Frontal cortex (tissue), 4 donors: Measurements from ENCODE around the gene MAP3K3. TPM values are rescaled to one million over a fixed set of nuclear protein-coding genes. Genes with fewer than 3 reads are reported as not detected.
"Not testable (repeated sequence)": the region's sequence is repeated elsewhere in the genome, so short reads cannot be mapped to it uniquely, and the experiment has no call there.

Source experiments
- DNase-seq, 2 donors: peaks; one replicate each; pipeline ENCODE4 v3.0.0; 2012; ENCODE audit warnings: low spot score in 2 of 2
- FAIRE-seq: peaks from 2 replicates; lab custom pipeline; 2012; peaks lifted over from hg19 to GRCh38; lab: Jason Lieb, UNC
- total RNA-seq: library from RNA; depleted of rRNA; stranded (reverse); fragments of >200 nt; gene quantifications from one replicate; pipeline ENCODE4 v1.2.3, GENCODE V29; 2014
- donor health status: control.
- donor health status: control.
- donor health status: control.

The MAP3K3 gene
- total RNA-seq, 1 donor from 2014 or later: 17.1 TPM

DNA sequence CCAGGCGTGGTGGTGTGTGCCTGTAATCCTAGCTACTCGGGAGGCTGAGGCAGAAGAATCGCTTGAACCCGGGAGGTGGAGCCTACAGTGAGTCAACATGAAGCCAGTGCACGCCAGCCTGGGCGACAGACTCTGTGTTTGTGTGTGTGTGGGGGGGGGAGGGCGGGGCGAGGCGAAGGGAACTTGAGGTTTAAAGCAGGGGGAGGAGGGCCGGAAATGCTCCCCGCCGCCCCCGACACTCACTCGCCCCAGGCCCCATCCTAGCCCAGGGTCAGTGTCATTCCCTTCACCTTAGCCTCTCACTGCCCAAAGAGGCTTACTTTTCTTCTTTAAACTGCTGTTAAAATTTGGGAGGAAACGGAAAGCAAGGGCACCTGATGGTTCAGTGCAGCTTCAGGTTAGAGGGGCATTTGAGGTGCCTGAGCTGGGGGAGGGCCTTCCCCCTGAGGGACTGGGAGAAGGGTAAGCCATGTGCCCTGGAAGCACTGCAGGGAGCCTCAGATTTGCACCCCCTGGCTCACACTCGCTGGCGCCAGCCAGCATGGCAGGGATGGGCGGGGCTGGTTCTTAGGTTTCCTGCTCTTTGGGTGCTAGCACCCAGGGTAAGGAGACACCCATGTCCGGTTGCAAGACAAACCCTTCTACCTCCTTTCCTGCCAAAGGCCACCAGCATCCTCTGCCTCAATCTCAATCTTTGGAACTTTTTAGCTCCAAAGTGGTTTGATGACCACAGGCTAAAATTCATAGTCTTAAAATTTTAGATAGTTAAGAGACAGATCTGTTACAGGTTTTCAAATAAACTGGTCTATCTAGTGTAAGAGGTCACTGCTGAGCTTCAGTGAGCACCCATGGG lies 79.9 kb downstream of the MAP3K3 start:
- no peak for DNase-seq
- no peak for FAIRE-seq

DNA sequence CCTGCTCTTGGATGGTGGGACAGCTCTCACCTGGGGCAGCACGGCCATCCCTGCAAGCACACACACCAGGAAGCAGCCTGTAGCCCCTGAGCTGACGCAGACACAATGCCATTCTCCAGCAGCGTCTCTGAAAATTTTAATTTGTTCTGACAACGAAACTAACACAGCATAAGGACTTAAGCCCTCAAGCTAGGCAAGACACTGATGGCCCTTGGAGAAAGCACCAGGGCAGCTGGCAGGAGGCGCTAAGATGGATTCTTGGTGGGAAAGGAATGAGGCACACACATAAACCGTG lies 80.5 kb downstream of the MAP3K3 start:
- no peak for DNase-seq
- FAIRE-seq: no peak

DNA sequence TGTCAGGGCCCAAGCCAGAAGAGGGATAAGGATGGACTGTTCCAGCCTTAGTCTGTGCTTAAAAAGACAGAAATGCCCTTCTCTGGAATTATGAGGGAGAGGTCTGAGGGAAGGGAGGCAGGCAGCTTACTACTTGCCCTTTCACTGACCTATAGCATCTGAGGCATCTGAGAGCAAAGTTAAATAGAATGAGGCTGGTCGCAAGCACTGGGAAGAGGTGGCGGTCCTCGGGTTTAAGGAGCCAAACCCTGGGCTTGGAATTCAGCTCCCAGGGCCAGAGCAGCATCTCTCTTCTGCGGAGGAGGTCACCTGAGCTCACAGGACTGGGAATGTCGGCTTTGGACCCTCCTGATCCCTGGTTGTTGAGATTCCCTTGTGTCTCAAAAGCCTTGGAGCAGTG lies 80.8 kb downstream of the MAP3K3 start:
- DNase-seq: no peak
- no peak for FAIRE-seq

DNA sequence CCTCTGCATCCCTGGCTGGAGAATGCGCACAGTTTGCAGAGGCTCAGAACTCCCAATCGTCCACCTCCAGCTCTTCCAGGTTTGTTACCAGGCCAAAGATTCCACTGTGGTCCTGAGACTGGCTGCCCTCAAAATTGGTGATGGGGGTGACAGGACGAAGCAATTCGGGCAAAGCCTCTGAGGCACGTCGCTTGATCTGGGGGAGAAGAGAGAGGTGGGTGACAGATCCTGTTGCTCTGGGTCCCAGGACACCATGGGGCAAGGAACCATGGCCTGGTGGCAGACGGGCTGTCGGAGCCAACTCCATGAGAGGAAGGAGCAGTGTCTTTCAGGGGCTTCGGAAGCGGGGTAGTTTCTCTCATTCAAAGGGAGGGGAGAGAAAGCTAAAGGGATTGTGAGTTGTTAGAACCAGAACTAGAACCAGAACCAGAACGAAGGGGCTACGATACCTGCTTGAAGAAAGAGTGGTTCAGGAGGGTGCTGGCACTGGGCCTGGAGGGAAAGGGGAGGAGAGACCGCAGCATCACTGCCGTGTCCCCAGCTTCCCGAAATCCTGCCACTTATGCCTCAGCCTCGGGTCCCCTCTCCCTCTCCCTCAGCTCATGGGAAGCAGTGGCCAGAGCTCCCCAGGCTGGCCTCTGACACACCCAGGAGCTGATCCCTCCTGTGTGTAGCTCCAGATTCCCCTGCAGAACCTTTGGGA lies 81.5 kb downstream of the MAP3K3 start:
- FAIRE-seq (no peak), DNase-seq (no peak)

DNA sequence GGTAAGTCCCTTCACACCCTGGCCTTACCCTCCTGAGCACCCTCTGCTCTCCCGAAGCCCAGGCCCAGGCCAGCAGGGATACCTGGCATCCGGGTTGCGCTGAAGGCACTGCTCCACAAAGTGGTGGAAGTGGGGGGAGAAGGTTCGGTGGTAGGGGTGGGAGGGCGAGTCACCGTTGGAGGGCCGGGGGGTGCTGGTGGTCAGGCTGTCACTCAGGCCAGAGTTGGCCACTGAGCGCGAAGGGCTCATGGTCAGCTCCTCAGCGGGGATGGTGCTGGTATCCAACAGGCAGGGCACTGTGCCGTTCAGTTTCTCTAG lies 82.0 kb downstream of the MAP3K3 start:
- FAIRE-seq: no peak
- DNase-seq: no peak

DNA sequence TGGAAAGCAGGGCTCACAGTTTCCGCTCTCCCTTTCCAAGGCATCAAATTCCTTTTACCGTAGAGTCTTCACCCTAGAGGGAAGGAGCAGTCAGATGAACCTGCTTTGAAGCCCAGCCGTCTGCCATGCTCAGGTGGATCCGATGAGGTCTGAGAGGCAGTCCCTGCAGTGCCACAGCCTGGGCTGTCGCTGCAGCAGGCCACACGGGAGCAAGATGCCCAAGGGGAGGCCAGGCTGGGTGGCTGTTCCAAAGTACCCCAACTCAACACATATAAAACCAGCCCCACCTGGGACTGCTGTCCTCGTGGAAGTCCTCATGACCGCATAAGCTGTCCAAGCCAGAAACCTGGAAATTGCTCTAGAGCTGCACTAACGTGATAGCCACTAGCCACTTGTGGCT lies 82.6 kb downstream of the MAP3K3 start:
- FAIRE-seq (no peak), DNase-seq (no peak)

DNA sequence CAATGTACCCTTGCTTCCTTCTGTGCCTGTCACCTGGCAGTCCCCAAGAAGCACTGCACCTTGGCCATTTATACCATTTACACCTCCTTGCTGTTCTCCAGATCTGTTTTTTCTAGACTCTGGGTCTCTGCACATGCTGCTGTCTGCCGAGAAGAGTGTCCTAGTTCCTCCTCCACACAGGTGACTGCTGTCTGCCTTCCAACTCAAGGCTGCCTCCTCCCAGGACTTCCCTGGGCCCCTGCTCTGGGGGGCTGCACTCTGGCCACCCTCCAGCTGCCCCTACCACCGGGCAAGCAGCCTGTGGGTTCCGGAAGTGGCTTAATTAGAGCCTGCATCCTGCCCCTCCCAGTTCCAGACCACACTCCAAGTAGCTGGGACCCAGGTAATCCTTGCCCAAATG lies 83.4 kb downstream of the MAP3K3 start:
- DNase-seq (no peak), FAIRE-seq (no peak)

DNA sequence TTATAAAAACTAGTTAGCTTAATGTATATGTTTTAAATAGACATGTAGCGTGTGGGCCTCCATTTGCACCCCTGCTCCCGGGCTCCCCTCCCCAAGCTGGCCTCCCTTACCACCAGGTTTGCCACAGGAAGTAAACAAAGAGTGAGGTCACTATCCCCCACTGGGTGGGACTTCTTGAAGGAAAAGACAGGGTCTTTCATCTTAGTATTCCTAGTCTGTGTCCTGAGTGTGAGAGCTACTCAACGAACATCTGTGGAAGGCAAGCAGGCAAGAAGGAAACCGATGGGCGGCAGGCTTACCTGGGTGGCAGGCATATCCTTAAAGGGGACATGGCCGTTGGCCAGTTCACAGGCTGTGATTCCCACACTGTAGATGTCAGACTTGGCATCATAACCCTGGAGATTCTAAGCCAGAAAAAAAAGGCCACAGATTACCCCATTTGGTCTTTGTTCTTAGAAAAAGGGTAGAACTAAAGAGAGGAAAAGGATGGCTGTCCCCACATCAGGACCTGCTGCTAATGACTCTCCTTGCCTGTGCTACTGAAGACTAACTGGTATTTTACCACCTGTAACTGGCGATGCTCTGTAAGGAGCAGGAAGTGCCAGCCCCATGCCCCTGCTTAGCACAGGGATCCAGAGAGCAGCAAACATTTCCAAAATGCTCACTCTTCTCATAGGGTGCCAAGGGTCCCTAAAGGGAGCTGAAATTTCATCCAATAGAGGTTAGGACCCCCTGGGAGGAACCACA lies 84.3 kb downstream of the MAP3K3 start:
- DNase-seq (no peak), FAIRE-seq (no peak)

DNA sequence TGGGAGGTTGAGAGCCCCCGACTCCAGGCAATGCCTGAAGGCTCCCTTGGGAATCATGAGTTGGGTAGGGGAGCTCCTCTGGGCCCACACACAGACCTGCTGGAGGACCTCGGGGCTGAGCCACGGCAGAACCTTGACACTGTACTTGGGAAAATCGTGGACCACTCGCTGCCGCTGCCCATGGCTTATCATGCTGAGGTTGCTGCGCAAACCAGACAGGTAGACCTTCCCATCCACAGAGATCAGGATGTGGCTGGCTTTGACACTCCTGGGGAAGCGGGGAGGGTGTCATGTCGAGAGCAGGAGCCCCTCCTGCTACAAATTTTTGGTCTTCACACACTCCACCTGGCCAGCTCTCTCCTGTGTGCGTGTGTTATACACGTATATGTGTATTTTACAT lies 84.9 kb downstream of the MAP3K3 start:
- no peak for DNase-seq
- no peak for FAIRE-seq

DNA sequence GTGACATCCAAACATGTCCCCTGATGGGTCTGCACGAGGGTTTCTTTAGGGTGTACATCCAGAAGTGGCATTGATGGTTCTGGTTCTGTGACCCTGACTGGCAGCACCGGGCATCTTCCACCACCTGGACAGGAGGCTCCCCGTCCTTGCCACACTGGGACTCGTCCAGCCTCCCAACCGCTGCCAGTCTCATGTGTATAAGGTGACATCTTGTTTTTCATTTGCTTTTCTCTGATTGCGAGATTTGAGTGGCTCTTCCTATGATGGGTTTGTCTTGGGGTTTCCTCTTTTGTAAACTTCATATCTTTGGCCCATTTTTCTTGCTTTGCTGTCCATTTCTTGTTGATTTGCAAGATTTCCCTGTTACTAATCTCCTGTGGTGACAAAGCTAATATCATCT lies 86.9 kb downstream of the MAP3K3 start:
- FAIRE-seq (no peak), DNase-seq (no peak)

DNA sequence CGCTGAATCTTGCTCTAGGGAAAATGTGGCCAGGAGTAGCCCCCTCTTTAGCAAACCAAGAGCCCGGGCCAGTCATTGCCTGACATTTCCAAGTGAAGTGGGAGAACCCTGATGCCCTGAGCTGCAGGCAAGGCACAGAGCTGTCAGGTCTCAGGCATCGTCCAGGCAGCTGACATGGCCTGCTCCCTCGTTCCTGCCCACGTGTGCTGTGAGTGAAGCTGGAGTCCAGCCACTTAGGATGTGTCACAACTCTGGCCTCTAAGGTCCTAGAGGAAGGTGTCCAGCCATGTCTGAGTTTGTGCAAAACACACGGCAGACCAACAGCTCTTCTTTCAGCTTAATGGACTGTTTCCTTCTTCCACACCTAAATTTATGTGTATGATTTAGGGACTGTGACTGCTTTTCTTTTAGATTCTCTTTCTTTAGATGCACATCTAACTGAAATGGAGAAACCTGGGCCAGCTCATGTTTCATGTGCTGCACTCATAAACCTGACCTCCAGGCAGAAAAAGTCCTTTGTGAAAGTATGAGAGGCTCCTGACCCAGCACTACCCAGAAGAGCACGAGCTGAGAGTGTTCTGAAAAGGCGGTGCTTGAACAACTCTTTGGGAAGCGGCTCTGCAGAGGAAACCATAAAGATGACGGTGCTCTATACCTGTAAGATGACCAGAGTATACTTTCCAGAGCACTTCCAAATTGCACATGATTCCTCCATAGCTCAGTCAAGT lies 92.5 kb downstream of the MAP3K3 start:
- DNase-seq (no peak), FAIRE-seq (no peak)

DNA sequence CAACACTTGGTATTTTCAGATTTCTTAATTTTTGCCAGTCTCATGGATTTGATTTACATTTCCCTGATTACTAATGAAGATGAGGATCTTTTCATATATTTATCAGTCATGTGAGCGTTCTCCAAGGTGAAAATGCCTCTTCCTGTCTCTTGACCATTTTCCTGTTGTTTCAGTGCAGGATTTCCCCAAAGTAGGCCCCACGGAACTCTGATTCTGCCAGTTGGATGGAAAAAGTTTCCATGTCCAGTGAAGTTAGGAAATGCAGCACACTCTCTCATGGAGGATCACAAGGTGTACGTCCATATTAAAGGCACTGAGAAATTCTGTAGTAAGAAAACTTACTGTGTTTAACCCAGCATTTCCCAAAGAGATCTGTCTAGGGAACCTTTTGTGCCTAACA lies 94.2 kb downstream of the MAP3K3 start:
- DNase-seq: no peak
- no peak for FAIRE-seq

DNA sequence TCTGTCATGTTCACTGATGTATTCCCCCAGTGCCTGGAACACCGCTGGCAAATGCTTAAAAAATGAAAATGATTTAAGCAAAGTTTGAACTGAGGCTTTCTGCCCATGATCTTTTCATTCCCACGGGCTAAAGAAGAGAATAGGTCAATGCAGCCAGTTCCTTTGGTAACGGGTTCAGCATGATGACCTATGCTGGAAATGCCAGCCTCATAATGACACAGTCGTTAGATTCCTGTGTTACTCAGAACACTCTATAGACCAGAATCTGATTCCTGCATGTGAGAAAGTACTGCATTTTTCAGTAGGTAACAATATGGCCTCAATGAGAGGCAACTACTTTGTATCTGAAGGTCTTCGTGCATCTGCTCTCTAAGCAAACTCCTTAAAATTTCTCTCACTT lies 96.8 kb downstream of the MAP3K3 start:
- no peak for DNase-seq
- FAIRE-seq: no peak

DNA sequence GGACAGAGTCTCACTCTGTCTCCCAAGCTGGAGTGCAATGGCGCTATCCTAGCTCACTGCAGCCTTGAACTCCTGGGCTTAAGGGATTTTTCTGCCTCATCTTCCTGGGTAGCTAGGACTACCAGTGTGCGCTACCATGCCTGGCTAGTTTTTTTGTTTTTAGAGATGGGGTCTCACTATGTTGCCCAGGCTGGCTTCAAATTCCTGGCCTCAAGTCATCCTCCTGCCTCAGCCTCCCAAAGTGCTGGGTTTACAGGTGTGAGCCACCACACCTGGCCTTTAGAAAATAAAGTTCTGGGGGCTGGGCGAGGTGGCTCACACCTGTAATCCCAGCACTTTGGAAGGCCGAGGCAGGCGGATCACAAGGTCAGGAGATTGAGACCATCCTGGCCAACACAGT lies 98.0 kb downstream of the MAP3K3 start:
- FAIRE-seq, DNase-seq: not testable (repeated sequence)

DNA sequence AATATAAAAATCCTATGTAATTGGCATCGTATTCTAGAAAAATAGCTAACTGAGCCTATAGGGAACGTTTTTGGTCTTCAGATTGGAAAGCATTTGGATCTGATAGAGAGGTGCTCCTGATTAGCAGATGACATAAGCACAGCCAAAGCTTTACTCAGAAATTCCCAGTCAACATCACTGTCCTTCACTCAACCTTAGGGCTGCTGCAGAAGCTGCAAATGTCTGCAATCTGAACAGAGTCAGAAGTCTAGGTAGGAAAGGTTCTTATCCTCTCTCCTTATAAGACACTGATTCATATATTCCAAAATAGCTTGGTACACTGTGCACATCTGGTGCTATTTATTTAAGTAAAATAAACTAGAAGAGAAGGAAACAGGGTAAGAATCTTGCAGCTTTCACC lies 100.2 kb downstream of the MAP3K3 start:
- DNase-seq: no peak
- FAIRE-seq: no peak

DNA sequence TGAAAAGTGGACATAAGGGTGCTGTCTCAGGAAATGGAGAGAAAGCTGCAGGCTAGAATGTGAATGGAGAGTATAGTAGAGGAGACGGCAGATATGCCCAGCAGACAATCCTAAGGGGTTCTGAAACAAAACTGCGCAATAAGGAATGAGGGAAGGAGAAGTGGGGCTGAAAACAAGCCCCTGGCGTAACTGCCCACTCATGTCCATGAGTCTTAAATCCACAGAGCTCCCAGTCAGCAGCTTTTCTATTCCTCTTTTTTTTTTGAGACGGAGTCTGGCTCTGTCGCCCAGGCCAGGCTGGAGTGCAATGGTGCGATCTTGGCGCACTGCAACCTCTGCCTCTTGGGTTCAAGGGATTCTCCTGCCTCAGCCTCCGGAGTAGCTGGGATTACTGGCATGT lies 113.5 kb downstream of the MAP3K3 start:
- DNase-seq (no peak), FAIRE-seq (no peak)

DNA sequence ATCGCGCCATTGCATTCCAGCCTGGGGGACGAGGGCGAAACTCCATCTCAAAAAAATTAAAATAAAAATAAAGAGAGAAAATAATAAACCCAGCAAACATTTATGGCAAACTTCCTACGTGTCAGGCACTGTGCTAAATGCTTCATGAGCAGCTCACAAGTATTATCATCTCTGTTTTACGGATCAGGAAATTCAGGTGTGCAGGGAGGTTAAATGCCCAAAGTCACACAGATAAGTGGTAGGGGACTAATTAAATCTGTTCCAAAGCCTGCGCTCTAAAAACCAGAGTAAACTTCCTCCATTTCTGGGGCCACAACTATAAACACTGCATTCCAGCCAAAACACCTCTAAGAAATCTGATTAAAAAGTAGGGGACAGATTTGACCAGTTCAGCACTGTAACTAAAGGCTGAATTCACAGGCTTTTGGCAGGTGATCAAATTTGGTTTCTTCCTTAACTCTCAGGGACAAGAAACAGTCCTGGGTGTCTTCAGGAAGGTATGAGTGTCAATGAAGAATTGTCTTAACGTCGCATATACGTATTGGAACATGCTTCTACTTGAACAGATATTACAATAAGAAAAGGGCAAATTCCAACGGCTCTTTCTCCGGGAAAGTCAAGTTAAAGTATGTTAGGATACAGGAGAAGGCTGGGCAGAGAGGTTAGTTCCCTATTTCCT lies 118.4 kb downstream of the MAP3K3 start:
- FAIRE-seq (no peak), DNase-seq (peak; percentile 8 to 10)

DNA sequence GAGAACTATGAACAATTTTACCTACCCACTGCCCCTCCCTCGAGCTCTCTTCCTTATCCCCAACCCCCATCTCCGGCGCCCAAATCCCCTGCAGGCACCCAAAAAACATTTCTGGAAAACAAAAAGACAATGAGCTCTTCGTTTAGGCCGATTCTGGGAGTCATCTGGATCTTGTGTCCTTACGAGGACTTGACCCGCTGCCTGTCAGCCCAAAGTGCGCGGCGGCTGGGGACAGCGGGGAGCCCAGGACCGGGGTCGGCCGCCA lies 118.9 kb downstream of the MAP3K3 start:
- FAIRE-seq: no peak

DNA sequence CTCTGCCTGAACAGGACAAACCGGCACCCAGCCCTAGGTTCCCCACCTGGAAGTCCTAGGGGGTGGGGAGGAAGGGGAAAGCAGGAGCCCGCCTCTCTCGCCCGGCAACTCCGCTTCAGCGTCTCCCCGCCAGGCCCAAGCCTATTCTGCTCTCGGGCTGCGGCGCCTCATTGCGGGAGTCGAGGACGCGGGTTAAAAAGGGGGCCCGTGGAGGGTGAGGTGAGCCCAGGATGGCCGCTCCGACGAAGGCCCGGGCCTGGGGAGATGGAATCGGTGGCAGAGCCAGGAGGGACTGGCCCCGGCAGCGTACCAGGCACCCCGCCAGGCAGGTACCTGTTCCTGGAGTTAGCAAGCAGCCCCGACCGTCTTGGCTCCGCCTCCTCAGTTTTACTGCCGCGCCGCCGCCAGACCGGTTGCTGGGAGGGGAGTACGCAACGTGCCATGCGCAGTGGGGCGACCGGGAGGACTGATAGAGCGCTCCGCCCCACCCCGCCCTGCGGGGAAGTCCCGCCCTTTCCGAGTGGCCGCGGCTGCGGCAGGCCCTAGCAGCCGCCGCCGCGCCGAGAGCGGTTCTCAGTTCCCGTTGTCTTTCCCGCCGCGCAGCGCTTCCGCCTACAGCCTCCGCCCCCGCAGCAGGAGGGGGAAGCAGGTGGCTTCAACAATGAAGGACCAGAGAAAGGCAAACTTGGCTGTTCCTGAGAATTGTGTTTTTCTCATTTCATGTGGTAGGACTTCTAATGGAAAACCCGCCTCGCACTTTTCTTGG lies 119.4 kb downstream of the MAP3K3 start, which contains the start of gene STRADA:
Gene STRADA (minus strand): TSS at position 392 of the 766 bp plus-strand sequence. CDS start 13,430 bp downstream, outside the sequence.
- FAIRE-seq (no peak), DNase-seq (peak; percentile 88 to 93)

More for the DNA sequence above, 118.9 kb downstream of the MAP3K3 start:
- DNase-seq: no peak
